HG02798 (cell line): Measurements from ENCODE around the gene COL1A2.

Source experiments
- ATAC-seq: cut with Tn5 transposase; IDR thresholded peaks from one replicate; pipeline ENCODE4 v1.9.1; 2021; ENCODE audit warnings: mild to moderate bottlenecking; ENCODE audit not compliant: unreplicated experiment, poor library complexity

Gene COL1A2

GRCh38 chr7:94394437-94395140 is at the start of gene COL1A2:
COL1A2 (plus strand) TSS chr7:94394895; CDS start chr7:94395032, 137 bp downstream.
- no peak for ATAC-seq

GRCh38 chr7:94345907-94346306 is 48.8 kb upstream of the COL1A2 start:
- no peak for ATAC-seq

- no peak for ATAC-seq
Observed at GRCh38 chr7:94348142-94348541, 46.6 kb upstream of the COL1A2 start.

- ATAC-seq = no peak
Observed at GRCh38 chr7:94350734-94351133, 44.0 kb upstream of the COL1A2 start.

- ATAC-seq = no peak
Observed at GRCh38 chr7:94351703-94352102, 43.0 kb upstream of the COL1A2 start.

- ATAC-seq = no peak
Observed at GRCh38 chr7:94352887-94353286, 41.8 kb upstream of the COL1A2 start.

- no peak for ATAC-seq
Observed at GRCh38 chr7:94354953-94355352, 39.7 kb upstream of the COL1A2 start.

- no peak for ATAC-seq
Observed at GRCh38 chr7:94355454-94355853, 39.2 kb upstream of the COL1A2 start.

GRCh38 chr7:94357076-94357475 is 37.6 kb upstream of the COL1A2 start:
- ATAC-seq = no peak

GRCh38 chr7:94360926-94361325 is 33.8 kb upstream of the COL1A2 start:
- no peak for ATAC-seq

- no peak for ATAC-seq
Observed at GRCh38 chr7:94362276-94362675, 32.4 kb upstream of the COL1A2 start.

- no peak for ATAC-seq
Observed at GRCh38 chr7:94364816-94365215, 29.9 kb upstream of the COL1A2 start.

GRCh38 chr7:94366163-94366562 is 28.5 kb upstream of the COL1A2 start:
- no peak for ATAC-seq

GRCh38 chr7:94366832-94367231 is 27.9 kb upstream of the COL1A2 start:
- no peak for ATAC-seq

- no peak for ATAC-seq
Observed at GRCh38 chr7:94367949-94368348, 26.7 kb upstream of the COL1A2 start.

GRCh38 chr7:94368371-94368791 is 26.3 kb upstream of the COL1A2 start:
- ATAC-seq = no peak

- ATAC-seq = no peak
Observed at GRCh38 chr7:94374231-94374630, 20.5 kb upstream of the COL1A2 start.

GRCh38 chr7:94374721-94375566 is 19.8 kb upstream of the COL1A2 start:
- ATAC-seq = no peak

- no peak for ATAC-seq
Observed at GRCh38 chr7:94375691-94376090, 19.0 kb upstream of the COL1A2 start.

GRCh38 chr7:94376281-94376680 is 18.4 kb upstream of the COL1A2 start:
- ATAC-seq = no peak

- no peak for ATAC-seq
Observed at GRCh38 chr7:94378356-94378755, 16.3 kb upstream of the COL1A2 start.

- ATAC-seq = no peak
Observed at GRCh38 chr7:94380264-94380663, 14.4 kb upstream of the COL1A2 start.
